Measurements from ENCODE around the gene ADAMTS12. TPM values are rescaled to one million over a fixed set of nuclear protein-coding genes. Genes with fewer than 3 reads are reported as not detected.

The ADAMTS12 gene
- total RNA-seq, 3 donors from 2014 or later (not counting 1 experiment from before 2014, with no cell fraction given) = not detected

DNA sequence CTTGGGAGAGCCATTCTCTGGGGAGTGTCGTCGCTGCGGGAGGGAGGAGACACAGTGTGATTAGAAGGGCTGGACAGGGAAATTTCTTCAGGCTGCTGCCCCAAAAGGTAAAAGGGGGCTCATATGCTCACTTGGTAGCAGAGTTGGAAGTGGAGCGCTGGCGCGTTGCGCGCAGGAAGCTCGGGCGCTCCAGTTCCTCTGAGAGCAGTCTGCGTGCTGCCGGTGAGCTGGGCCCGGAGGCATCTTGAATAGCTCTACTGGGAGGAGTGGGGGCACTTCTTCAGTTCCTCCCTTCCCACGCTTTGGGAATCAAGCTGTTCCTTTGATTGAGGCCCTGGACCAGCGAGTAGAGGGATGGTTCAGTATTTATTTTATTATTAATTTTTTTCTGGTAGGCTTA, 47.1 kb upstream of the ADAMTS12 start:
- no peaks in the 10 kb centered on the region for H3K9me3 ChIP-seq (ENCODE audit: control insufficient read depth, insufficient read depth, low read length)
- Mint-ChIP-seq H3K36me3 (no peaks in the 10 kb centered on the region), H3K27me3 (ENCODE audit: low read depth in 2 of 2) (peaks cover 28 to 61% of the 10 kb centered on the region in 2 donors), H3K27ac (no peak overlapping the region), H3K4me3 (no peak overlapping the region), H3K4me1 (no peaks in the 10 kb centered on the region), H3K9me3 (no peaks in the 10 kb centered on the region)
- ATAC-seq = no peak
- 23% methylated on average over 14 of the region's 15 CpGs for WGBS (ENCODE audit: insufficient coverage)
- no peak overlapping the region for H3K27ac ChIP-seq (ENCODE audit: low read length)
- no peak overlapping the region for H3K4me3 ChIP-seq (ENCODE audit: low read length)
- no peaks in the 10 kb centered on the region for H3K4me1 ChIP-seq (ENCODE audit: control insufficient read depth, insufficient read depth, low read length)
- TF ChIP-seq, protein P1, sequence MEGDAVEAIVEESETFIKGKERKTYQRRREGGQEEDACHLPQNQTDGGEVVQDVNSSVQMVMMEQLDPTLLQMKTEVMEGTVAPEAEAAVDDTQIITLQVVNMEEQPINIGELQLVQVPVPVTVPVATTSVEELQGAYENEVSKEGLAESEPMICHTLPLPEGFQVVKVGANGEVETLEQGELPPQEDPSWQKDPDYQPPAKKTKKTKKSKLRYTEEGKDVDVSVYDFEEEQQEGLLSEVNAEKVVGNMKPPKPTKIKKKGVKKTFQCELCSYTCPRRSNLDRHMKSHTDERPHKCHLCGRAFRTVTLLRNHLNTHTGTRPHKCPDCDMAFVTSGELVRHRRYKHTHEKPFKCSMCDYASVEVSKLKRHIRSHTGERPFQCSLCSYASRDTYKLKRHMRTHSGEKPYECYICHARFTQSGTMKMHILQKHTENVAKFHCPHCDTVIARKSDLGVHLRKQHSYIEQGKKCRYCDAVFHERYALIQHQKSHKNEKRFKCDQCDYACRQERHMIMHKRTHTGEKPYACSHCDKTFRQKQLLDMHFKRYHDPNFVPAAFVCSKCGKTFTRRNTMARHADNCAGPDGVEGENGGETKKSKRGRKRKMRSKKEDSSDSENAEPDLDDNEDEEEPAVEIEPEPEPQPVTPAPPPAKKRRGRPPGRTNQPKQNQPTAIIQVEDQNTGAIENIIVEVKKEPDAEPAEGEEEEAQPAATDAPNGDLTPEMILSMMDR (IDR thresholded peaks at IDR 0.05) = no peak
- no peak for DNase-seq
- no peaks in the 10 kb centered on the region for H3K36me3 ChIP-seq (ENCODE audit: control insufficient read depth, insufficient read depth, low read length)
- intact Hi-C loops (cut with micrococcal nuclease) = no loop called here
- peaks cover 12% of the 10 kb centered on the region for H3K27me3 ChIP-seq (ENCODE audit: control insufficient read depth, insufficient read depth, low read length)

DNA sequence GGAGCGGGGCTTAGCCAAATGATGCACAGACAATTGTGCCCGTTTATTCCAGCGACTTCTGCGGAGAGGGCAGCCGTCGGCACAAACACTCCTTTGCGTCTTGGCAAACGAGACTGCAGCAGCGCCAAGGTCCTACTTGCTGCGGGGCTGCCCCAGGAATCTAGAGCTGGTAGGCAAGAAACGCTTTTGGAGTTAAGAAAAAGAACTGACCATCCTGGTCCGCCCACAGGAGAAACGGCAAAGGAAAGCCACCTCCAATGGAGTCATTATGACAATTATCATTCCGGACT, 46.7 kb upstream of the ADAMTS12 start:
- 23% methylated on average over 14 of the region's 14 CpGs for WGBS (ENCODE audit: insufficient coverage)
- no peak for ATAC-seq
- no peak overlapping the region for H3K4me3 ChIP-seq (ENCODE audit: low read length)
- no peaks in the 10 kb centered on the region for H3K36me3 ChIP-seq (ENCODE audit: control insufficient read depth, insufficient read depth, low read length)
- no peaks in the 10 kb centered on the region for H3K9me3 Mint-ChIP-seq
- intact Hi-C loops (cut with micrococcal nuclease) = no loop called here
- no peaks in the 10 kb centered on the region for H3K4me1 Mint-ChIP-seq
- H3K9me3 ChIP-seq (ENCODE audit: control insufficient read depth, insufficient read depth, low read length) = no peaks in the 10 kb centered on the region
- no peak overlapping the region for H3K27ac ChIP-seq (ENCODE audit: low read length)
- H3K4me1 ChIP-seq (ENCODE audit: control insufficient read depth, insufficient read depth, low read length) = no peaks in the 10 kb centered on the region
- peaks cover 12% of the 10 kb centered on the region for H3K27me3 ChIP-seq (ENCODE audit: control insufficient read depth, insufficient read depth, low read length)
- no peak for DNase-seq
- no peak overlapping the region for H3K4me3 Mint-ChIP-seq
- no peaks in the 10 kb centered on the region for H3K36me3 Mint-ChIP-seq
- TF ChIP-seq, protein P1 (IDR thresholded peaks at IDR 0.05) = no peak
- H3K27ac Mint-ChIP-seq = no peak overlapping the region
- H3K27me3 Mint-ChIP-seq (ENCODE audit: low read depth in 2 of 2) = peaks cover 28 to 56% of the 10 kb centered on the region in 2 donors

DNA sequence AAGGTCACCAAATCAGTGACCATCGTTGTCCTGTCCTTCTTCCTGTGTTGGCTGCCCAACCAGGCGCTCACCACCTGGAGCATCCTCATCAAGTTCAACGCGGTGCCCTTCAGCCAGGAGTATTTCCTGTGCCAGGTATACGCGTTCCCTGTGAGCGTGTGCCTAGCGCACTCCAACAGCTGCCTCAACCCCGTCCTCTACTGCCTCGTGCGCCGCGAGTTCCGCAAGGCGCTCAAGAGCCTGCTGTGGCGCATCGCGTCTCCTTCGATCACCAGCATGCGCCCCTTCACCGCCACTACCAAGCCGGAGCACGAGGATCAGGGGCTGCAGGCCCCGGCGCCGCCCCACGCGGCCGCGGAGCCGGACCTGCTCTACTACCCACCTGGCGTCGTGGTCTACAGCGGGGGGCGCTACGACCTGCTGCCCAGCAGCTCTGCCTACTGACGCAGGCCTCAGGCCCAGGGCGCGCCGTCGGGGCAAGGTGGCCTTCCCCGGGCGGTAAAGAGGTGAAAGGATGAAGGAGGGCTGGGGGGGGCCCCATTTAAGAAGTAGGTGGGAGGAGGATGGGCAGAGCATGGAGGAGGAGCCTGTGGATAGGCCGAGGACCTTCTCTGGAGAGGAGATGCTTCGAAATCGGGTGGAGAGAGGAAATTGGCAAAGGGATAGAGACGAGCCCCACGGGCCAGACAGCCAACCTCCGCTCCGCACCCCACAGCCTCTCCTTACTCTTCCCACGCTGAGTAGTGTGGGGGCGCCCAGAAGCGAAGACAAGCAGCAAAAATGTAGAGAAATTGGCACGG, 46.1 kb upstream of the ADAMTS12 start:
- TF ChIP-seq, protein P1 (IDR thresholded peaks at IDR 0.05) = no peak

More for the DNA sequence above, 46.1 kb upstream of the ADAMTS12 start:
- Mint-ChIP-seq H3K9me3 (no peaks in the 10 kb centered on the region), H3K27ac (no peak overlapping the region), H3K4me3 (no peak overlapping the region), H3K36me3 (no peaks in the 10 kb centered on the region), H3K27me3 (ENCODE audit: low read depth in 2 of 2) (peaks cover 26 to 52% of the 10 kb centered on the region in 2 donors), H3K4me1 (no peaks in the 10 kb centered on the region)
- intact Hi-C loops (cut with micrococcal nuclease) = no loop called here
- Histone ChIP-seq H3K9me3 (ENCODE audit: control insufficient read depth, insufficient read depth, low read length) (no peaks in the 10 kb centered on the region), H3K4me1 (ENCODE audit: control insufficient read depth, insufficient read depth, low read length) (no peaks in the 10 kb centered on the region), H3K27ac (ENCODE audit: low read length) (no peak overlapping the region), H3K27me3 (ENCODE audit: control insufficient read depth, insufficient read depth, low read length) (peaks cover 12% of the 10 kb centered on the region), H3K4me3 (ENCODE audit: low read length) (no peak overlapping the region), H3K36me3 (ENCODE audit: control insufficient read depth, insufficient read depth, low read length) (no peaks in the 10 kb centered on the region)
- ATAC-seq (no peak), DNase-seq (no peak)
- WGBS (ENCODE audit: insufficient coverage) = 32% methylated on average over 54 of the region's 54 CpGs
